ENCODE measurements around the gene GMDS. TPM values are rescaled to one million over a fixed set of nuclear protein-coding genes. Genes with fewer than 3 reads are reported as not detected.

GMDS gene
- total and polyA plus RNA-seq, 2 of the 8 experiments (the other 6 are each of a cell fraction or from before 2014, with no cell fraction given): 16.8 to 50.0 TPM

GRCh38 chr6:2245877-2246863 is 765 bp upstream of the GMDS start:
- Histone ChIP-seq H3K23me2 (ENCODE audit: low read depth, low read length) (peaks cover 10% of the 10 kb centered on the region), H3K4me3 (ENCODE audit: extremely low read depth in 1 of 4, insufficient read depth in 2 of 4, low read depth in 3 of 4, low read length in 4 of 4) (peak overlapping the region; percentile 78 to 90 (median 80)), H3K4me2 (ENCODE audit: insufficient read depth in 1 of 2, low read depth in 2 of 2, low read length in 2 of 2) (peak overlapping the region; percentile 69 to 87), H3K14ac (ENCODE audit: insufficient read length) (no peak overlapping the region), H3K9me3 (ENCODE audit: insufficient read depth in 2 of 2, low read depth in 1 of 2, low read length in 1 of 2) (no peaks in the 10 kb centered on the region), H3K79me2 (ENCODE audit: control insufficient read depth in 1 of 2, insufficient read depth in 2 of 2, low read length in 2 of 2) (peaks cover 0 to 34% of the 10 kb centered on the region in 2 experiments; a peak in 3 of 4 replicates), H3K18ac (ENCODE audit: extremely low read depth, low read length) (peak overlapping the region; percentile 51; the same call in 1 of the 2 replicates), H2BK120ac (replicated peaks; ENCODE audit: low read depth, low read length) (no peak overlapping the region), H3K4me1 (replicated peaks in 1 of 4; ENCODE audit: control insufficient read depth in 3 of 4, insufficient read depth in 4 of 4, low read length in 3 of 4) (peaks cover 3 to 19% (median 7%) of the 10 kb centered on the region in 4 experiments; a peak in 6 of 7 replicates), H2BK12ac (ENCODE audit: low read depth, low read length) (no peak overlapping the region), H3K79me1 (ENCODE audit: low read depth, low read length) (no peaks in the 10 kb centered on the region; the same call in 1 of the 2 replicates), H3K4ac (replicated peaks; ENCODE audit: insufficient read length, low read depth, low read length) (no peak overlapping the region), H2BK15ac (ENCODE audit: low read length) (no peak overlapping the region), H3K23ac (ENCODE audit: insufficient read length) (no peak overlapping the region), H3K36me3 (ENCODE audit: control insufficient read depth in 2 of 4, insufficient read depth in 4 of 4, low read length in 3 of 4) (no peaks in the 10 kb centered on the region), H3K9ac (replicated peaks in 1 of 4; ENCODE audit: extremely low read depth in 1 of 4, low read depth in 3 of 4, low read length in 3 of 4) (peak overlapping the region; percentile 17 to 64 (median 46); a peak in 6 of 7 replicates), H2AK5ac (ENCODE audit: low read depth, low read length) (no peak overlapping the region), H2AFZ (ENCODE audit: low read length) (peak overlapping the region; percentile 7), H3K56ac (replicated peaks; ENCODE audit: insufficient read length, low read depth, low read length) (peak overlapping the region; percentile 63), H4K91ac (replicated peaks; ENCODE audit: insufficient read length, low read length) (no peak overlapping the region), H2BK5ac (ENCODE audit: low read depth, low read length) (0 out of 2 replicates have a peak overlapping the region, but pooled peaks have one; percentile 46), H3K27ac (ENCODE audit: low read depth, low read length) (no peak overlapping the region; the same call in 1 of the 2 replicates), H4K5ac (ENCODE audit: insufficient read length, low read depth, low read length) (peak overlapping the region; percentile 72), H3K27me3 (replicated peaks in 1 of 4; ENCODE audit: control insufficient read depth in 3 of 4, extremely low read depth in 1 of 4, insufficient read depth in 3 of 4, low read length in 3 of 4) (no peaks in the 10 kb centered on the region), H2BK20ac (ENCODE audit: low read length) (no peak overlapping the region), H4K20me1 (replicated peaks in 1 of 2; ENCODE audit: control insufficient read depth in 1 of 2, insufficient read depth in 2 of 2, low read length in 2 of 2) (no peaks in the 10 kb centered on the region), H4K8ac (ENCODE audit: extremely low read depth, insufficient read depth, low read length) (peak overlapping the region; percentile 90)
- FAIRE-seq (no peak), DNase-seq (ENCODE audit: low read depth in 1 of 2, low spot score in 2 of 2) (no peak)
- no peak for TF ChIP-seq GTF2F1 (IDR thresholded peaks at IDR 0.05; ENCODE audit: borderline replicate concordance, low read depth, low read length)
- peak; percentile 43; the same call in 1 of the 2 replicates for TF ChIP-seq JUND (IDR thresholded peaks at IDR 0.05; ENCODE audit: low read length)
- TF ChIP-seq PHF8 (conservative IDR thresholded peaks at IDR 0.05; ENCODE audit: low read depth, low read length): peak; percentile 44; the same call in 1 of the 2 replicates
- 40% methylated on average over 26 of the region's 31 CpGs; no CpG with 5 or more reads in 1 of the 2 experiments for WGBS, 2 experiments (ENCODE audit: extremely low coverage in 1 of 2, insufficient coverage in 1 of 2, insufficient read length in 1 of 2, insufficient replicate concordance in 2 of 2, low coverage in 1 of 2, low lambda C conversion rate in 2 of 2, missing lambda C conversion rate in 1 of 2)
- CTCF ChIA-PET (ENCODE audit: partially characterized antibody): interaction anchor here (0.6 to 1.9 kb wide), 3 partner anchors 31 to 116 kb away, joined by 3 to 8 read pairs (median 5); no protein-coding TSS in a partner anchor
- POLR2A ChIA-PET (ENCODE audit: partially characterized antibody): interaction anchor here (0.9 to 1.8 kb wide), 2 partner anchors 9 to 18 kb away, joined by 3 to 7 read pairs; no protein-coding TSS in a partner anchor
